ENCODE data around the gene PTTG2.

DNA sequence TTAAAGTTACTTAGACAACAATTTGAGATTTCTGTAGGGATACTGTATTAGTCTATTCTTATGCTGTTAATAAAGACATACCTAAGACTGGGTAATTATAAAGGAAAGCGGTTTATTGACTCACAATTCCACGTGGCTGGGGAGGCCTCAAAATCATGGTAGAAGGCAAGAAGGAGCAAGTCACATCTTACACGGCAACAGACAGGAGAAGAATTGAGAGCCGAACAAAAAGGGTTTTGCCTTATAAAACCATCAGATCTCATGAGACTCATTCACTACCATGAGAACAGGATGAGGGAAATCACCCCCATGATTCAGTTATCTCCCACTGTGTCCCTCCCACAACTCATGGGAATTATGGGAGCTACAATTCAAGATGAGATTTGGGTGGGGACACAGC is 11.0 kb downstream of the PTTG2 start:
- TF ChIP-seq POLR2A (IDR thresholded peaks at IDR 0.05; ENCODE audit: low read depth, low read length) (no peak), TAF1 (IDR thresholded peaks at IDR 0.05; ENCODE audit: borderline replicate concordance, low read depth, low read length) (no peak)

All from GM12892 (cell line).